ENCODE data around the gene DRAXIN.

Gene DRAXIN

GRCh38 chr1:11708554-11709350, 17.2 kb downstream of the DRAXIN start:
- DNase-seq (ENCODE audit: low read depth in 3 of 3): no peak

GRCh38 chr1:11711490-11711889, 20.0 kb downstream of the DRAXIN start:
- DNase-seq (ENCODE audit: low read depth in 3 of 3): no peak

GRCh38 chr1:11712285-11712684, 20.8 kb downstream of the DRAXIN start:
- DNase-seq (ENCODE audit: low read depth in 3 of 3): no peak

- DNase-seq (ENCODE audit: low read depth in 3 of 3): no peak
Observed at GRCh38 chr1:11713095-11713494, 21.6 kb downstream of the DRAXIN start.

- DNase-seq (ENCODE audit: low read depth in 3 of 3): no peak
Observed at GRCh38 chr1:11714831-11715575, 23.5 kb downstream of the DRAXIN start.

GRCh38 chr1:11719313-11720032, 28.0 kb downstream of the DRAXIN start:
- peak; percentile 76 to 77 (median 76) for DNase-seq (ENCODE audit: low read depth in 3 of 3)

- no peak for DNase-seq (ENCODE audit: low read depth in 3 of 3)
Observed at GRCh38 chr1:11720033-11720376, 28.5 kb downstream of the DRAXIN start.

GRCh38 chr1:11720525-11720924, 29.0 kb downstream of the DRAXIN start:
- DNase-seq (ENCODE audit: low read depth in 3 of 3): no peak

- DNase-seq (ENCODE audit: low read depth in 3 of 3): no peak
Observed at GRCh38 chr1:11721311-11721710, 29.8 kb downstream of the DRAXIN start.

- no peak for DNase-seq (ENCODE audit: low read depth in 3 of 3)
Observed at GRCh38 chr1:11722538-11722937, 31.0 kb downstream of the DRAXIN start.

GRCh38 chr1:11725616-11726015, 34.1 kb downstream of the DRAXIN start:
- DNase-seq (ENCODE audit: low read depth in 3 of 3): no peak

- DNase-seq (ENCODE audit: low read depth in 3 of 3): no peak
Observed at GRCh38 chr1:11727119-11727518, 35.6 kb downstream of the DRAXIN start.

- DNase-seq (ENCODE audit: low read depth in 3 of 3): no peak
Observed at GRCh38 chr1:11728126-11728806, 36.8 kb downstream of the DRAXIN start.

- no peak for DNase-seq (ENCODE audit: low read depth in 3 of 3)
Observed at GRCh38 chr1:11729155-11729497, 37.6 kb downstream of the DRAXIN start.

GRCh38 chr1:11729498-11730428, 38.3 kb downstream of the DRAXIN start:
- no peak for DNase-seq (ENCODE audit: low read depth in 3 of 3)

- DNase-seq (ENCODE audit: low read depth in 3 of 3): no peak
Observed at GRCh38 chr1:11730429-11730891, 39.0 kb downstream of the DRAXIN start.

- DNase-seq (ENCODE audit: low read depth in 3 of 3): no peak
Observed at GRCh38 chr1:11731691-11732283, 40.3 kb downstream of the DRAXIN start.

GRCh38 chr1:11733306-11733705, 41.8 kb downstream of the DRAXIN start:
- DNase-seq (ENCODE audit: low read depth in 3 of 3): no peak

GRCh38 chr1:11735531-11735853, 44.0 kb downstream of the DRAXIN start:
- no peak for DNase-seq (ENCODE audit: low read depth in 3 of 3)

- DNase-seq (ENCODE audit: low read depth in 3 of 3): peak; percentile 66 to 73 (median 71)
Observed at GRCh38 chr1:11735854-11736745, 44.6 kb downstream of the DRAXIN start, which contains the start of gene AGTRAP. Gene AGTRAP, plus strand, starts transcription at chr1:11736136. Its CDS starts 73 bp downstream, at chr1:11736209.

All from stimulated activated CD4-positive, alpha-beta T cell treated with anti-CD3 and anti-CD28 coated beads, TNF-alpha, amount 100 ng/mL, for 4 hours (primary cell).